ENCODE data around the gene OTOA. TPM values are rescaled to one million over a fixed set of nuclear protein-coding genes. Genes with fewer than 3 reads are reported as not detected.
"Not testable (repeated sequence)": the region's sequence is repeated elsewhere in the genome, so short reads cannot be mapped to it uniquely, and the experiment has no call there.

OTOA gene
- total and polyA plus RNA-seq, 12 donors, result 0.16 to 15.7 (median 0.90) TPM; not detected in 2

DNA sequence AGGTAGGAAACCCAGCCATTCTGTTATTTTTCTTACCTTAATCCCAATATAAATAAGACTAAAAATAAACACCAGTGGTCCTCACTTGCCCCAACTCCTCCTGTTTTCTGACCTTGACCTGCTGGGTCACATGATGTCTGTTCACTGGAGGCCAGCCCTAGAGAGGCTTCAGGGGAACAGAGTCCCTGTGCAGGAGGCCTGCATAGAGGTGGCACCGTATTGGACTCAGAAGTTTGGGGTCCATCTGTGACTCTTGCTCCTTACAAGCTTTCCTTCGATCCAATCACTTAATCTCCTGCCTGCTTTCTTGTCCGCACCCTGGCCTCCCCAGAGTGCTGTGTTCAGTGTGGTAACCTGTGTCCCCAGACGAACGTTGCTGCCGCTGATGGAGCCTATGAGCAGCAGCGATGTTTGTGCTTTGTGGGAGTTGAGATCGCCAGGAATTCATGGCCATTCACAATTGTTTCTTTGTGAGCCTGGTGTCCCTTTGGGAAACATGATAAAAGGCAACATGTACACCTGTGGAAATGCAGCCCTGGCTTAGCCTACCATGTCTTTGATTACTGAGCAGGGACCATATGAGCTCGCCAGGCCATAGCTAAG is 16.1 kb upstream of the OTOA start:
- intact Hi-C loops (cut with DNase I), result no loop called here
- TF ChIP-seq POLR2A (IDR thresholded peaks at IDR 0.05), result no peak
- TF ChIP-seq, protein P1, sequence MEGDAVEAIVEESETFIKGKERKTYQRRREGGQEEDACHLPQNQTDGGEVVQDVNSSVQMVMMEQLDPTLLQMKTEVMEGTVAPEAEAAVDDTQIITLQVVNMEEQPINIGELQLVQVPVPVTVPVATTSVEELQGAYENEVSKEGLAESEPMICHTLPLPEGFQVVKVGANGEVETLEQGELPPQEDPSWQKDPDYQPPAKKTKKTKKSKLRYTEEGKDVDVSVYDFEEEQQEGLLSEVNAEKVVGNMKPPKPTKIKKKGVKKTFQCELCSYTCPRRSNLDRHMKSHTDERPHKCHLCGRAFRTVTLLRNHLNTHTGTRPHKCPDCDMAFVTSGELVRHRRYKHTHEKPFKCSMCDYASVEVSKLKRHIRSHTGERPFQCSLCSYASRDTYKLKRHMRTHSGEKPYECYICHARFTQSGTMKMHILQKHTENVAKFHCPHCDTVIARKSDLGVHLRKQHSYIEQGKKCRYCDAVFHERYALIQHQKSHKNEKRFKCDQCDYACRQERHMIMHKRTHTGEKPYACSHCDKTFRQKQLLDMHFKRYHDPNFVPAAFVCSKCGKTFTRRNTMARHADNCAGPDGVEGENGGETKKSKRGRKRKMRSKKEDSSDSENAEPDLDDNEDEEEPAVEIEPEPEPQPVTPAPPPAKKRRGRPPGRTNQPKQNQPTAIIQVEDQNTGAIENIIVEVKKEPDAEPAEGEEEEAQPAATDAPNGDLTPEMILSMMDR (IDR thresholded peaks at IDR 0.05), result no peak
- DNase-seq, result no peak
- H3K4me1 ChIP-seq (replicated peaks in 1 of 2), result peaks cover 21 to 51% of the 10 kb centered on the region in 2 donors
- no peaks in the 10 kb centered on the region for H3K36me3 ChIP-seq (replicated peaks in 1 of 2)
- no peaks in the 10 kb centered on the region for H3K9me3 ChIP-seq (replicated peaks in 1 of 3)
- H3K27ac ChIP-seq, result peak overlapping the region in 2 of 5 donors; percentile 19 to 84
- H3K27me3 ChIP-seq, result no peaks in the 10 kb centered on the region
- 89 to 95% (median 90%) methylated on average over 9 of the region's 9 CpGs for WGBS, 4 donors
- H3K4me3 ChIP-seq, result no peak overlapping the region

DNA sequence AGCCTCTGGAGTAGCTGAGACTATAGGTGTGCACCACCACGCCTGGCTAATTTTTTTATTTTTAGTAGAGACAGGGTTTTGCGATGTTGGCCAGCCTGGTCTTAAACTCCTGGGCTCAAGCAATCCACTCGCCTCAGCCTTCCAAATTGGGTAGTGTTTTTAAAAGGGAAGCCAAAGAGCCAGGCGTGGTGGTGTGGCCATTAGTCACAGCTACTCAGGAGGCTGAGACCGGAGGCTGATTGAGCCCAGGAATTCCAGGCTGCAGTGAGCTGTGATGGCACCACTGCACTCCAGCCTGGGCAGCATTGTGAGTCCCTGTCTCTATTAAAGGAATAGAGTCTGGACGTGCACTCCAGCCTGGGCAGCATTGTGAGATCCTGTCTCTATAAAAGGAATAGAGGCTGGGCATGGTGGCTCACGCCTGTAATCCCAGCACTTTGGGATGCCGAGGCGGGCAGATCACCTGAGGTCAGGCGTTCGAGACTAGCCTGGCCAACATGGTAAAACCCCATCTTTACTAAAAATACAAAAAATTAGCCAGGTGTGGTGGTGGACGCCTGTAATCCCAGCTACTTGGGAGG is 13.9 kb upstream of the OTOA start:
- H3K4me3 ChIP-seq, result not testable (repeated sequence)
- intact Hi-C loops (cut with DNase I), result loop anchor here in 1 of 2 donors (5.0 kb wide), 1 partner anchor 57 kb away; no protein-coding TSS in a partner anchor

DNA sequence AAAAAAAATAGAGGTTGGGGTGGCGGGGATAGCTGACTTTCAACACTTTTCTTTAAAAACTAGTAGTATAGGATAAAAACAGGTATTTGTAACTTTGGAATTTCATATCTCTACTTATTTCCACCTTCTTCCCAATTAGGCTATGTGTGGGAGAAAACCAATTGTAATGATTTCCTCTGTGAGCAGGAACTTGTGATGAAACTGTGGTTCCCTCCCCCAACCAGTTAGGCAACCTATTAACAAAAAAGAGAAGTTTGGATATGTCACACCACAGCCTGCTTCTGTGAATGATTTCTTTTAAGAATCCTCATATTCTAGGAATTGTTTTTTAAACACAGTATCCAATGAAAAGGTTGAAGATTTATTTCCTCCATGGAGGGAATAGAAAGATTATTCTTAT is 13.2 kb upstream of the OTOA start:
- DNase-seq, result peak in 1 of 7 donors; percentile 39
- WGBS, 4 donors, result 84 to 95% (median 88%) methylated on average over 1 of the region's 1 CpG
- H3K27ac ChIP-seq, result peak overlapping the region in 2 of 5 donors; percentile 26 to 54
- no peaks in the 10 kb centered on the region for H3K27me3 ChIP-seq
- no peak for TF ChIP-seq POLR2A (IDR thresholded peaks at IDR 0.05)
- TF ChIP-seq, protein P1 (IDR thresholded peaks at IDR 0.05), result no peak
- peaks cover 14 to 43% of the 10 kb centered on the region in 2 donors for H3K4me1 ChIP-seq (replicated peaks in 1 of 2)
- no peaks in the 10 kb centered on the region for H3K36me3 ChIP-seq (replicated peaks in 1 of 2)
- intact Hi-C loops (cut with DNase I), result loop anchor here in 1 of 2 donors (5.0 kb wide), 1 partner anchor 57 kb away; no protein-coding TSS in a partner anchor
- H3K9me3 ChIP-seq (replicated peaks in 1 of 3), result no peaks in the 10 kb centered on the region
- no peak overlapping the region for H3K4me3 ChIP-seq

More for the DNA sequence above, 13.9 kb upstream of the OTOA start:
- not testable (repeated sequence) for H3K36me3 ChIP-seq (replicated peaks in 1 of 2); DNase-seq; H3K27me3 ChIP-seq; H3K9me3 ChIP-seq (replicated peaks in 1 of 3)
- WGBS, 4 donors, result 86 to 91% (median 88%) methylated on average over 12 of the region's 12 CpGs
- H3K4me1 ChIP-seq (replicated peaks in 1 of 2), result peaks cover 18 to 48% of the 10 kb centered on the region in 2 donors
- H3K27ac ChIP-seq, result peak overlapping the region in 2 of 5 donors; percentile 7 to 26

DNA sequence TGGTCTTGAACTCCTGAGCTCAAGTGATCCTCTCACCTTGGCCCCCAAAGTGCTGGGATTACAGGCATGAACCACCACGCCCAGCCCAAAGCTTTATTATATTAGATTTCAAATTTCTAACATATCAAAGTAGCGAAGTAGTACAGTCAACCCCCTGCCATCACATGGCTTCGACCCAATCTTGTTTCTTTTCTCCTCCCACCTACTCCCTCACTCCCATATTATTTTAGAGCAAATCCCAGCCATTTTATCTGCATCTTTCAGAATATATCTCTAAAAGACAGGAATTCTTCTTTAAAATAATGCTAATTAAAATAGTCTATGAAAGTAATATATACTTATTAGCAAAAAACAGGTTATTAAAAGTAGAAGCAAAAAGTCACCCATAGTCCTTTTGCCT is 12.3 kb upstream of the OTOA start:
- no peaks in the 10 kb centered on the region for H3K27me3 ChIP-seq
- TF ChIP-seq, protein P1 (IDR thresholded peaks at IDR 0.05), result no peak
- TF ChIP-seq POLR2A (IDR thresholded peaks at IDR 0.05), result no peak
- no peaks in the 10 kb centered on the region for H3K9me3 ChIP-seq (replicated peaks in 1 of 3)
- peak overlapping the region in 1 of 4 donors; percentile 17 for H3K4me3 ChIP-seq
- whole genome bisulfite sequencing, 4 donors, result 85 to 89% (median 85%) methylated on average over 3 of the region's 3 CpGs
- peak overlapping the region in 3 of 5 donors; percentile 10 to 54 (median 26) for H3K27ac ChIP-seq
- peaks cover 5 to 34% of the 10 kb centered on the region in 2 donors for H3K4me1 ChIP-seq (replicated peaks in 1 of 2)
- H3K36me3 ChIP-seq (replicated peaks in 1 of 2), result no peaks in the 10 kb centered on the region
- intact Hi-C loops (cut with DNase I), result loop anchor here in 1 of 2 donors (5.0 kb wide), 1 partner anchor 56 kb away; no protein-coding TSS in a partner anchor
- DNase-seq, result no peak
